Caco-2 (cell line): ENCODE measurements around the gene MYOM3. TPM values are rescaled to one million over a fixed set of nuclear protein-coding genes. Genes with fewer than 3 reads are reported as not detected.
"Not testable (repeated sequence)": the region's sequence is repeated elsewhere in the genome, so short reads cannot be mapped to it uniquely, and the experiment has no call there.

ENCODE experiments used
- BruUV-seq: library from RNA; stranded (reverse); fragments of 400-500 nt; replicated peaks from 2 replicates; lab custom pipeline; 2021; lab: Mats Ljungman, UMichigan
- CTCF ChIA-PET: fragments of 300-600 bp; sonication (Branson Sonifier 250); formaldehyde crosslinking; loops from one replicate; lab custom pipeline; 2022; ENCODE audit warnings: antibody characterized with exemption; lab: Charles Lee
- POLR2A ChIA-PET: fragments of 300-600 bp; sonication (Branson Sonifier 250); formaldehyde crosslinking; loops from one replicate; lab custom pipeline; 2022; ENCODE audit warnings: antibody characterized with exemption; lab: Charles Lee
- DNase-seq, 2 experiments: peaks; one replicate each; pipeline versions ENCODE4 v3.0.0 to v3.0.0-alpha.2; 2020 to 2022
- H3K27me3 ChIP-seq: replicated peaks from 2 replicates; pipeline ENCODE4 v1.6.0; 2011; ENCODE audit warnings: low read length; ENCODE audit not compliant: control insufficient read depth, insufficient read depth
- H3K36me3 ChIP-seq: 2 replicates; pipeline ENCODE4 v1.5.1; 2011; ENCODE audit warnings: low read length; ENCODE audit not compliant: control insufficient read depth, insufficient read depth
- H3K4me1 ChIP-seq: fragments of 250-450 bp; sonication (Bioruptor Pico); 2 replicates; pipeline ENCODE4 v1.5.1; 2020; ENCODE audit warnings: mild to moderate bottlenecking
- H3K4me3 ChIP-seq: 2 replicates; pipeline ENCODE4 v1.5.1; 2011; ENCODE audit warnings: low read depth, mild to moderate bottlenecking, control low read depth, low read length
- H3K9me3 ChIP-seq: fragments of 250-450 bp; sonication (Bioruptor Pico); 2 replicates; pipeline ENCODE4 v1.5.1; 2020; ENCODE audit warnings: mild to moderate bottlenecking, moderate library complexity
- H3K27ac Mint-ChIP-seq: one replicate; pipeline ENCODE4 v1.8.0; 2022; ENCODE audit warnings: mixed read lengths; ENCODE audit not compliant: unreplicated experiment
- H3K27me3 Mint-ChIP-seq: one replicate; pipeline ENCODE4 v1.8.0; 2022; ENCODE audit warnings: mixed read lengths; ENCODE audit not compliant: insufficient read depth, unreplicated experiment
- H3K36me3 Mint-ChIP-seq: one replicate; pipeline ENCODE4 v1.8.0; 2022; ENCODE audit warnings: mild to moderate bottlenecking, mixed read lengths; ENCODE audit not compliant: insufficient read depth, unreplicated experiment
- H3K4me1 Mint-ChIP-seq: one replicate; pipeline ENCODE4 v1.8.0; 2022; ENCODE audit warnings: low read depth, mixed read lengths; ENCODE audit not compliant: unreplicated experiment
- H3K4me3 Mint-ChIP-seq: one replicate; pipeline ENCODE4 v1.8.0; 2022; ENCODE audit warnings: mild to moderate bottlenecking, moderate library complexity, mixed read lengths; ENCODE audit not compliant: unreplicated experiment
- H3K9me3 Mint-ChIP-seq: one replicate; pipeline ENCODE4 v1.8.0; 2022; ENCODE audit warnings: mixed read lengths; ENCODE audit not compliant: unreplicated experiment
- CTCF ChIP-seq, 2 experiments: fragments of 200-600 bp in 1 of 2; IDR thresholded peaks; 1 replicate in 1 of 2; 2 replicates in 1 of 2; pipeline versions ENCODE4 v1.5.1 to v1.8.0; 2011 to 2022; ENCODE audit warnings: antibody characterized with exemption in 1 of 2, control low read depth in 1 of 2, inconsistent platforms in 1 of 2, low read depth in 1 of 2, low read length in 1 of 2, mild to moderate bottlenecking in 1 of 2, moderate library complexity in 1 of 2; ENCODE audit not compliant: insufficient read depth in 1 of 2, severe bottlenecking in 1 of 2, unreplicated experiment in 1 of 2
- intact Hi-C: fragments of 100-400 bp; cut with micrococcal nuclease; formaldehyde crosslinking; loops from one replicate; pipeline ENCODE4 v1.10.0; 2022; ENCODE audit not compliant: unreplicated experiment
- total RNA-seq: library from RNA; stranded (reverse); gene quantifications from 2 replicates; pipeline ENCODE4 v1.2.3, GENCODE V29; 2022

MYOM3 gene
- total RNA-seq, 1 experiment from 2014 or later = not detected

- intact Hi-C loops = no loop called here
- Histone ChIP-seq H3K9me3 (no peaks in the 10 kb centered on the region), H3K27me3 (no peaks in the 10 kb centered on the region), H3K4me3 (no peak overlapping the region), H3K4me1 (no peaks in the 10 kb centered on the region), H3K36me3 (no peaks in the 10 kb centered on the region)
- ChIA-PET CTCF (no interaction called here), POLR2A (no interaction called here)
- BruUV-seq = no TSS peak
- no peak overlapping the region for H3K4me3 Mint-ChIP-seq
- no peak for DNase-seq
- no peaks in the 10 kb centered on the region for H3K9me3 Mint-ChIP-seq
- no peaks in the 10 kb centered on the region for H3K4me1 Mint-ChIP-seq
- TF ChIP-seq CTCF (IDR thresholded peaks at IDR 0.05; ENCODE audit: insufficient read depth in 1 of 2, low read depth in 1 of 2, low read length in 1 of 2, severe bottlenecking in 1 of 2, unreplicated experiment in 1 of 2) = no peak
- H3K27ac Mint-ChIP-seq = no peak overlapping the region
- no peaks in the 10 kb centered on the region for H3K27me3 Mint-ChIP-seq
- H3K36me3 Mint-ChIP-seq = no peaks in the 10 kb centered on the region
These were observed 79.0 kb downstream of the MYOM3 start for GRCh38 chr1:24032981-24033380.

DNA sequence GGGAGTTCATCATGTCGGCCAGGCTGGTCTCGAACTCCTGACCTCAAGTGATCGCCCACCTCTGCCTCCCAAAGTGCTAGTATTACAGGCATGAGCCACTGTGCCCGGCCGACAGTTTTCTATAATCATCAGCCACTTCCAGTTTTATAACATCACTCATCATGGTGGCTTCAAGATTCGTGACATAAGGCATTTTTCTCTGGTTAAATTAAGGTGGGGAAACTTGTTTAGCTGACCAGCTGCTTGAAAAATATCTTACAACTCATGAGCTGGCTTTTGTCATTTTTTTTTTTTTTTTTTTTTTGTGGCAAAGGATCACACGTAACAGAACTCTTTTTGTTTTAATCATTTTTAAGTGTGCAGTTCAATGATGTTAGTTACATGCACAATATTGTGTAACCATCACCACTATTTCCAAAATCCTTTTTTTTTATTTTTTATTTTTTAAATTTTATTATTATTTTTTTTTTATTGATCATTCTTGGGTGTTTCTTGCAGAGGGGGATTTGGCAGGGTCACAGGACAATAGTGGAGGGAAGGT lies 80.9 kb downstream of the MYOM3 start:
- CTCF ChIA-PET = interaction anchor here (0.7 to 1.0 kb wide), 2 partner anchors 72 to 115 kb away, joined by 3 to 4 read pairs; no protein-coding TSS in a partner anchor
- BruUV-seq = not testable (repeated sequence)

DNA sequence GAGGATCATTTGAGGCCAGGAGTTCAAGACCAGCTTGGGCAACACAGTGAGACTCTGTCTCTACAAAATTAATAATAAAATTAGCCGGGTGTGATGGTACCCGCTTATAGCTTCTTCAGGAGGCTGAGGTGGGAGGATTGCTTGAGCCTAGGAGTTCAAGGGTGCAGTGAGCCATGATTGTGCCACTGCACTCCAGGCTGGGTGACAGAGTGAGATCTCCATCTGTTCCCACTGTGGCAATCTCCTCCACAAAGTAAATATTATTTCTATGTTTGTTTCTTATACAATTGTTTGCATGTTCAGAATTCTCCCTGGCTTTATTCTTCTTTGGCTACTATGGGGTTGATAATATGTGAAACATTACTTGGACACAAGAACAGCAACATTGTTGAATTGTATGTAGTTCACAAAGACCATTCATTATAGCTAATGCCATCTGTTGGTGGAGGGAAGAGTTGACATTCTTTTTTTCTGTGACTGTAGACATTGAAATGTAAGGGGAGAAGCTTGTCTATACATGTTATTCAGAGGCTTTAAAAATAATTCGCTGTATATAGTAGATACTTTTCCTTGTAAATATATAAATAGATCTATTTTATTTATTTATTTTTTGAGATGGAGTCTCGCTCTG lies 84.0 kb downstream of the MYOM3 start:
- no peak overlapping the region for H3K27ac Mint-ChIP-seq
- POLR2A ChIA-PET = interaction anchor here (0.6 to 0.8 kb wide), 3 partner anchors 48 to 122 kb away, joined by 3 to 4 read pairs (median 3); partner anchors contain the start of genes PNRC2 and SRSF10

More for the DNA sequence above, 80.9 kb downstream of the MYOM3 start:
- H3K9me3 ChIP-seq, H3K36me3 Mint-ChIP-seq, H3K4me1 ChIP-seq, DNase-seq, H3K4me3 ChIP-seq, H3K4me1 Mint-ChIP-seq, H3K9me3 Mint-ChIP-seq, H3K27me3 Mint-ChIP-seq, H3K4me3 Mint-ChIP-seq, intact Hi-C loops, H3K27ac Mint-ChIP-seq, H3K27me3 ChIP-seq, H3K36me3 ChIP-seq: not testable (repeated sequence)
- POLR2A ChIA-PET = interaction anchor here (0.6 kb wide), 1 partner anchor 51 kb away, joined by 4 read pairs; the partner anchor contains the start of gene SRSF10

More for the DNA sequence above, 84.0 kb downstream of the MYOM3 start:
- intact Hi-C loops = loop anchor here (2.0 to 10.0 kb wide), 2 partner anchors 69 to 223 kb away; partner anchors contain the start of genes GALE and PNRC2
- Histone ChIP-seq H3K27me3 (no peaks in the 10 kb centered on the region), H3K4me1 (peaks cover 7% of the 10 kb centered on the region), H3K4me3 (no peak overlapping the region), H3K9me3 (no peaks in the 10 kb centered on the region), H3K36me3 (no peaks in the 10 kb centered on the region)
- no peak overlapping the region for H3K4me3 Mint-ChIP-seq
- no peaks in the 10 kb centered on the region for H3K27me3 Mint-ChIP-seq
- no peaks in the 10 kb centered on the region for H3K4me1 Mint-ChIP-seq
- CTCF ChIA-PET = interaction anchor here (0.8 to 1.5 kb wide), 6 partner anchors 9 to 256 kb away, joined by 3 to 5 read pairs (median 4); partner anchors contain the start of genes PNRC2 and SRSF10
- DNase-seq = peak in 1 of 2 experiments; percentile 30
- no peaks in the 10 kb centered on the region for H3K36me3 Mint-ChIP-seq
- H3K9me3 Mint-ChIP-seq = no peaks in the 10 kb centered on the region
- BruUV-seq = no TSS peak
- peak; percentile 32 to 55 for TF ChIP-seq CTCF (IDR thresholded peaks at IDR 0.05; ENCODE audit: insufficient read depth in 1 of 2, low read depth in 1 of 2, low read length in 1 of 2, severe bottlenecking in 1 of 2, unreplicated experiment in 1 of 2)
